ENCODE results near the gene MRPL19.
"Not testable (repeated sequence)": the region's sequence is repeated elsewhere in the genome, so short reads cannot be mapped to it uniquely, and the experiment has no call there.

MRPL19 gene

GRCh38 chr2:75680402-75680801, 33.8 kb downstream of the MRPL19 start:
- TF ChIP-seq CTCF (conservative IDR thresholded peaks at IDR 0.05; ENCODE audit: low read depth, low read length) = no peak
- no peak for DNase-seq (ENCODE audit: low read depth)
- no peak overlapping the region for H3K4me3 ChIP-seq (ENCODE audit: low read depth, low read length)

GRCh38 chr2:75683430-75683829, 36.8 kb downstream of the MRPL19 start:
- H3K4me3 ChIP-seq (ENCODE audit: low read depth, low read length); DNase-seq (ENCODE audit: low read depth): not testable (repeated sequence)

GRCh38 chr2:75688196-75688595, 41.6 kb downstream of the MRPL19 start:
- no peak overlapping the region for H3K4me3 ChIP-seq (ENCODE audit: low read depth, low read length)
- DNase-seq (ENCODE audit: low read depth) = no peak
- TF ChIP-seq CTCF (conservative IDR thresholded peaks at IDR 0.05; ENCODE audit: low read depth, low read length) = no peak

GRCh38 chr2:75698918-75699317, 52.3 kb downstream of the MRPL19 start:
- H3K4me3 ChIP-seq (ENCODE audit: low read depth, low read length) = no peak overlapping the region
- DNase-seq (ENCODE audit: low read depth) = peak; percentile 19
- TF ChIP-seq CTCF (conservative IDR thresholded peaks at IDR 0.05; ENCODE audit: low read depth, low read length) = no peak

DNA sequence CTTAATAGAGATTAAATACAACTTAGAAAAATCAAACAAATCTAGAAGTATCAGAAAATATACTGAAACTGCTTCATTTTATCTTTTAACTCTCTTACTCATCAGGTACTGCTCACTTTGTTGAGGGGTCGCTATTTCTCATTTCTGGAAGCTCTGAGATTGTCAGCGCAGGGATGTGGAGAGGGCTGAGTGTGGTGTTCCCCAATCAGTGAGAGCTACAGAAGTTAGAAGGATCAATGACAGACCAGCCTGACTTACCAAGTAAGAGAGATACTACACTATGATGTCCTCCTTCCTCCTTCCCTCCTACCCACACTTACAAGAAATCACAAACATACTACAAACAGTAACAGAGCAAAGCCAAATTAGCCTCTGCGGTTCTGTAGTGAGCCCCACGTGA, 56.0 kb downstream of the MRPL19 start:
- no peak overlapping the region for H3K4me3 ChIP-seq (ENCODE audit: low read depth, low read length)
- TF ChIP-seq CTCF (conservative IDR thresholded peaks at IDR 0.05; ENCODE audit: low read depth, low read length) = no peak
- no peak for DNase-seq (ENCODE audit: low read depth)

DNA sequence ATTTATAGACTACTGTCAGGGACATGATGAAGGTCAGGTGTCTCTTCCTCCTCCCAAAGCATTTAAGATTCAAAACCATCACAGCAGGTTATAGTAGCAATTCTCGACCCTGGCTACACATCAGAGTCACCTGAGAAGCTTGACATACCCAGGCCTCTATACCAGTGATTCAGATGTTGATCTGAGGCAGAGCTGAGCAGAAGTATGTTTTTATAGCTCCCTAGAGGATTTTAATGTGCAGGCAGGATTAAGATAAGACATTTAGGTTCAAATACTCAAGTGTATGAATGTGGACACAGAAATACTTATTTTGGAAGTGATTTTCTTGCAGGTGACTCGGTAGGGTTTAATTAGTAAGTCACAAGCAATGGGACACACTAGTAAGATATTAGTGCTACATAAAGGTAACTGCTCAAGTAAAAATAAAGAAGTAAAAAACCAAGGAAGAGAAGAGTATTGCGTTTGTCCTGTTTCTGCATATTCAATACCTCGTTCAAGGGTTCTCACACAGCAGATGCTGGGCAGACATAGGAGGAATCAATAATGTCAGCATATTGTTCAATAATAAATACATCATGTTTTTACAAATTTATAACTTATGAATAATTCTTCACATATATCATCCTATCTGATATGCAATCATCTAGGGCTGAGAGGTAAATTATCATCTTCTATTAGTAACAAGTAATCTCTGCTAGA, 57.2 kb downstream of the MRPL19 start:
- no peak for DNase-seq (ENCODE audit: low read depth)
- TF ChIP-seq CTCF (conservative IDR thresholded peaks at IDR 0.05; ENCODE audit: low read depth, low read length) = no peak
- no peak overlapping the region for H3K4me3 ChIP-seq (ENCODE audit: low read depth, low read length)

DNA sequence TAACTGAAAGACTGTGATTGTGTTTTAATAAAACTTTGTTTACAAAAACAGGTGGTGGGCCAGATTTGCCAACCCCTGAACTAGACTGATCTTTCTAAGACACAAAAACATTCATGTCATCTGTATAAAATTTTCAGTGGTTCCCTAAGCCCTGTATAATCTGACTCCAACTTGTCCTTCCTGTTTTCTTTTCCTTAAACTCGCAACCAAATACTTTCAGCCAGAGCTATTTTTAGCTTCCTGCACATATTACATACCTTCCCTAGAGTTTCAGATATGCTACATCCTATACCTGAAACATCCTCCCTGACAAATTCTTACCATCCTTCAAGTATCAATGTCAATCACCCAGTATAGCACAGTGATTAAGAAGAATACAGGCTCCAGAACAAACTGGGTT, 59.3 kb downstream of the MRPL19 start:
- DNase-seq (ENCODE audit: low read depth) = peak; percentile 58
- H3K4me3 ChIP-seq (ENCODE audit: low read depth, low read length) = no peak overlapping the region
- TF ChIP-seq CTCF (conservative IDR thresholded peaks at IDR 0.05; ENCODE audit: low read depth, low read length) = no peak
